ENCODE data around the gene RHOBTB3.

GRCh38 chr5:95838001-95838520 is 106.9 kb downstream of the RHOBTB3 start:
- no peak for TF ChIP-seq CTCF (IDR thresholded peaks at IDR 0.05)
- no peak for TF ChIP-seq POLR2A (IDR thresholded peaks at IDR 0.05)
